ENCODE data around the gene TMEM132D. TPM values are rescaled to one million over a fixed set of nuclear protein-coding genes. Genes with fewer than 3 reads are reported as not detected.

The TMEM132D gene
- total RNA-seq, 1 experiment from 2014 or later, result 7.1 TPM

DNA sequence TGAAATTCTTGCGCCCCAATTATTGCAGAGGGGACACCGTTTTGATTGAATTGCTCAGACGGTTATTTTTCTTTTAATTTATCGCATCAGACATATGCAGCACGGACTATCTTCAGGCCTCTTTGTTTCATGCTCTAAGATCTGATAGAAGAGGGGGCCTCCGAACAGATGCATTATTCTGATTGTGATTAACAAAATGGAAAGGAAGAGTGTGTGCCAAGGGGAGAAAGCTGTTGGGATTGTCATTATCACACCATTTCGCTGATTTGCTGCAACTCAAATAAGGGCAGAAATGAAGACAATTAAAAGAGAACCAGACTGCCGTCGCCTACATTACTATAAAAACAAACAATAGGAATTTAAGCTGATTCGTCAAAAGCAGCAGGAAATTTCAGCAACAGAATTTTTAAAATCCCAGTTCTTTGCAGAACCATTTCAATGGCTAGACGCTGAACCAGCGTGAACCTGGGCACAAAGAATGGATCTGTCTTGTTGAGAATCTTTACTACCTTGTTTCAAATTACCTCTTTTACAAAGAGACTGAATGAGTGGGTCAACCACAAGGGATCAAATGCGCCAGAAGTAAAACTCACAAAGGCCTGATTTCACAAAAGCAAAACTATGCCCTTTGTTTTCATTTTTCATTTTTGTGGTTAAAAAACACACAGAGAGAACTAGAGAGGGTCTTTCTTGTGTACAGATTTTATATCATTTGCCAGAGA lies 30.6 kb downstream of the TMEM132D start:
- DNase-seq (ENCODE audit: low read depth), result peak; percentile 58

DNA sequence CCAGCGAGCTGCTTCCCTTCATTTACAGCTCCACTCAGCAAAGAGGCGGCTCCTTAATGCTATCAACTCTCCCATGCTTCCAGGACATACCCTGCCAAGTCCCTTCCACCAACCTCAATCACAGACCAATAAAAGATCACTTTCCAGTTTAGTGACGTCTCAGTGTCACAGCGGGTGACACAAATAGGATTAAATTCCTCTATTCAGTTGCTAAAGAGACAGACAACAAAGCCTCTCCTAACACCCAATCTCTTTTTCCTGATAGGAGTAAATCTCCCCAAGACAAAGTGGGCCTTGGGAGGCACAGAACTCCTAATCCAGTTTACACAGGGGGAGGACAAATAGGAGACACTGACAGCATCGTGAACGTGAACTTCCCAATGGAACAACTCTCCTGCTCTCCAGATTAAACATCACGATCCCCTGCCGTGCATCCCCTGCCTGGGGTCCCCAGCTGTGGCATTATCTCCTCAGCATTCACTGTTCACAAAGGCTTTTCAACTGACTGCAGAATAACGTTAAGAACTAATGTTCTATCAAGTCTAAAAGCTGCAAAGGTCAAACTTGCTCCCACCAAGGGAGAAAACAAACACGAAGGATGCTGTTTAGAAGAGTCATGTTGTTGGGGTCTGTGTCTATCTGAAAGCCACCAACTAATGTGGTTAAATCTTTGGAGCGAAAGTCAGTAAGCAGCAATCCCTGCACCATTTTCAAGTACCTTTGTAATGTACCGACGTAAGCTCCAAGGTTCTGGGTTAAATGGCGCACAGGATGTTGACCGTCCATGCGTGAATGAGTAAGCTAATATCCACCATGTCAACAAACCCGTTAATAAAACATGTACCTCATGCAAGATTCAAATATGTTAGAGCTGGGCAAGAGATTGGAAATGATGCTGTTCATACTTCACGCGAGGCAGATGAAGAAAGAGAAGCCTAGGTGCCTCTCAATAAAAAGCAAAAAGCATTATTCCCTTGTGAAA lies 31.5 kb downstream of the TMEM132D start:
- no peak for DNase-seq (ENCODE audit: low read depth)

DNA sequence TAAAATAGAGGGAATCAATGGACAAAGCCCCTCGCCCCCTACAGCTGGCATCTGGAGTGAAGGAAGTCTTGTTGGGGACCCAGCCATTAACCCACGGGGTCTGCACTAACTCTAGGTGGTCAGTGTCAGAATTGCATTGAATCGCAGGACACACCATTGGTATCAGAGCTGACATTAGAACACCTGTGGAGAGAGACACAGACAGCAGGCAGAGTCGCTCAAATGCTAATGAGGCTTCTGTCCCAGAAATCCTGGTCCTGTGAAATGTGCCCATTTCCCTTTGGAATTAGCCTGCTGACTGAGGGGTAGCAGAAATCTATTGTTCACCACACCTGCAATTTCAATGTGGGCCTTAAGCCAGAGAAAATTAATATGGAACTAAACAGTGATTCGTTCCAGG lies 33.0 kb downstream of the TMEM132D start:
- DNase-seq (ENCODE audit: low read depth), result no peak

DNA sequence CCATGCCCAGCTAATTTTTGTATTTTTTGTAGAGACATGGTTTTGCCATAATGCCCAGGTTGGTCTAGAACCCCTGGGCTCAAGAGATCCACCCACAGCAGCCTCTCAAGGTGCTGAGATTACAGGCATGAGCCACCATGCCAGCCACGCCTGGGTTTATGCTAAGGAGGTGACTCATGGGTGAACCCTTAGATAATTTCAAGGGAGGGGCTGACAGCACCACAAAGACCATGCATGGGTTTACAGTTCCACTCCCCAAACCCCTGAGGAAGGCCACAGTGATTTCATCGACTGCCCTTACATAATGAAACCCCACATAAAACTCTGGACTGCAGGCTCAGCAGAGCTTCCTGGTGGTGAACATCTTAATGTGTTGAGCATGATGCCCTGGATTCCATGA lies 33.7 kb downstream of the TMEM132D start:
- peak; percentile 77 for DNase-seq (ENCODE audit: low read depth)

DNA sequence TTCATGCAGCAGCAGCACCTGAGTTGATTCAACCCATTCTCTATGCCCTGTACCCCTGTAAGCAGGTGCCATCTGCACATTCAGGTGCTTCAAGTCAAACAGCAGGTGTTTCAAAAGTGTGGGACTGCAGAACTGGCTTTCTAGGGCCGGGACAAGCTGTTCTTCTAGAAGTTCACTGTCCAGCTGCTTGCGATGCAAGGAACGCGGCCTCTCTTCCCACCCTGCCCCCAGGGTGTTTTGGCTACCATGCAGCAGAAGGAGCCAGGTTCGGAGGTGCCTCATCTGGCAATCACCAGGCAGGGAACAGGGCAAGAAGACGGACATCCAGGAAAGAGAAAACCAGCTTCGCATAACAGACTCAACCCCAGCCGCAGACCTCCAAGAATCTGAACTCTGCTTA lies 35.2 kb downstream of the TMEM132D start:
- DNase-seq (ENCODE audit: low read depth), result no peak

DNA sequence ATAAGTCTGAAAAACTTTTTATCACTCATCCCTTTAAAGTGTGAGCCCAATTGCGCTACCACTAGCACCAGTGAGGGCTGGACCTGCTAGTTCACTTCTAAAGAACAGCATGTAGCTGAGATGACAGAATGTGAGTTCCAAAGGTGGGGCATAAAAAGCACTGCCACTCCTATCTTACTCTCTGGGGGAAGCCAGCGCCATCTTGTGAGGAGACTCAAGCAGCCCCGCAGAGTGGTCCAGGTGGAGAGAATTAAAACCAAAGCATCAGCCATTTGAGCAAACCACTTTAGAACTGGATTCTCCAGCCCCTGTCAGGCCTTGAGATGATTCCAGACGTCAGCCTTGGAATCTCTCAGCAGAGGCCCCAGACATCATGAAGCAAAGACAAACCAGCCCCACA lies 39.9 kb downstream of the TMEM132D start:
- no peak for DNase-seq (ENCODE audit: low read depth)

DNA sequence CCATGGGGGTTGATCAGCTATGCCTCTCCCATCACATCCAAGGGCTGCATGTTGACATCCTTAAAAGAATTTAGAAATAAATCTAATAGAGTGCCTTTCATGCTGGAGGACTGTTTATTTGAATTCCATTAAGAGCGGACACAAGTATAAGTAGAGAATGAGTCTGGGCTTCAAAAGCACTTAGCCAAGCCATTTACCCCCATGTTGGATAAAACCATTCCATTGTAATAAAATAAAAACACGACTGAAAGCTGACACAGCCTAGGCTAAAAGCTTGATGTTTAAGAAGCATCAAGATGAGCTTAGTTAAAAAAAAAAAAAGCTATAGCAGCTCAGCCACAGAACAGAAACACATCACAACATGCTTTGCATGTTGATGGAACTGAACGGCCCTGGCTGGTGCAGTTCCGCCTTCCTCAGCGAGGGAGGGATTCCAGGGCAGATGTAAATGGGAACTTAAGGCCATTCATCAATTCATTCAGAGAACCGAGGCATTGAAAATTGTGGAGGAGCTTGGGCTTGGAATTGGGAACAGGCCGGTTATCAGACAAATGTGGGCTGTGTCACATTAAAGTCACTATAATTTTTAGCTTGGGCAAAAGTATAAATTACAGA lies 41.2 kb downstream of the TMEM132D start:
- DNase-seq (ENCODE audit: low read depth), result no peak

DNA sequence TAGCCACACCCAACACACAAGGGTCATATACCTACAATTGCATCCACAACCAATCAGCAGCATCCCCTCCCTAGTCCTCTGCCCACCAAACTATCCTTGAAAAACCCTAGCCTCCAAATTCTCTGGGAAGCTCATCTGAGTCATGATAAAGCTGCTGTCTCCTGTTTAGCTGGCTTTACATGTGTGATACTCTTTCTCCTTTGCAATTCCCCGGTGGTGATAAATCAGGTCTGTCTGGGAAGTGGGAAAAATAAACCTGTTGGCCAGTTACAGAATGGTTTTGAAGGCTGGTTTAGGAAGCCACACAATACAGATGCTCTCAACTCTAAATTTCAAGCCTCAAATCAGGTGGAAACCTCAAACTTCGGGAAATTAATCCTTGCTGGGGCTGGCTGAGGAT lies 41.9 kb downstream of the TMEM132D start:
- no peak for DNase-seq (ENCODE audit: low read depth)

DNA sequence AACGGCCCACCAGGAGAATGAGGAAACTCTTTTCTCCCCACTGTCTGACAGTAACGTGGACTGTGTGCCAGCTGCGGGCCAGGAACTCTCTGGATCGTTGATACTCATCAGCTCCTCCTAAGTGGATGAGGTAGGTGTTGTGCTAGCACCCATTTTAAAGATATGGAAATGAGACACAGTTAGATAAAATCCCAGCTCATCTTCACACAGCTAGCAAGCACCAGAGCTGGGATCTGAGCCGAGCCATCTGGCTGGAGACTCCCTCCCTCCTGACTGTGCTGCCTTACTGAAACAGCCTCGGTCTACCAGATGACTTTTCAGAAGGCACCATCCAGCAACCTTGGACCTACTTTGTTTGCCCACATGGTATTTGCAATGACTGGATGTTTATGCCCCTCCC lies 49.2 kb downstream of the TMEM132D start:
- peak; percentile 50 for DNase-seq (ENCODE audit: low read depth)

DNA sequence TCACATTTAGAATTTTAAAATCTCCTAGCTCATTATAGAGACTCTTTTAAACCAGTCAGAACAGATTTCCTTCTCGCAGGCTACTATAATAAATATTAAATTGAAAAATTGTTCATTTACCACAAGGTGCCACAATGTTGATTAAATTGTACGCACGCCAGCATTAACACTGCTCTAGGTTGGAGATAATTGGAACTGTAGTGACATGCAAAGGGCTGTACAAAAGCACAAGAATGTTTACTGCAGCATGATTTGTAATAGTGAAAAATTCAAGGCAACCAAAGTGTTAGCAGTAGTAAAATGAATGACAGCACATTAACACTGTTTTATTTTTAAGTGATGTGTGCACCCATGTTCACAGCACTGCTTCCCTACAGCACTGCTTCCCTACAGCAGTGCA lies 52.5 kb downstream of the TMEM132D start:
- DNase-seq (ENCODE audit: low read depth), result no peak

DNA sequence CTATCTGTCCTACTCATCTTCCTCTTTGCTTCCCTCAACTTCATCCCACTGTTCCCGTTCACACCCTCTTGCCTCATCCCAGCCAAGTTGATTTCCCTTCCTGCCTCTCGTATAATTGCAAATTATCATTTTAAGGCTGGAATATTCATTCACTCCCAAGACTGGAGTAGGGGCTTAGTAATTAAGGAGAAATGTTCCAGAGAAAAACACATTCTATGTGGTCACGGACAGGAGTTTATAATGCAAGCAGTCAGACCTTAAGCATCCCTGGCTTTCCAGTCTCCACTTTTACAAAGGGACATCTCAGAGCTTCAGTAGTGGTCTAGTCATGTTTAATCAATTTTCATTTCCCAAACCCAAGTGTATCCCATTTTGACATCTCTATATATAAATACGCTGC lies 54.9 kb downstream of the TMEM132D start:
- no peak for DNase-seq (ENCODE audit: low read depth)

DNA sequence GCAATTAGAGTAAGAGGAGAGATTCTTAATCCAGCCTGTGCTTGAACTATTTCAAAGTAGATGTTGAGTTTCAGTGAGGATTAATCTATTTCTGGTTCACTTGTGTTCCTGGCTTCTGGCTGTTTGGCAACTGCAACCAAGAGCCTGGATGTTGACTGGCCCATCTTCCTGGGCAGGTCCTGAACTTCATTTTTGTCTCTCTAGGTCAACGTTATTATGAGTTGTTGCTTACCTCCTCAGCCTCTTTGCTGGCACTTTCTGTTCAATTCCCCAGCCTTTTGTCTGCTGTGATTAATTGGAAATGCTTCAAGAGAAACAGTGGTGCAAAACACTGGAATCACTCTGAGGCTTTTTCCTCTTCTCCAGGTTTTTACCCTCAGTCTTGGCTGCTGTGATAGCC lies 56.8 kb downstream of the TMEM132D start:
- DNase-seq (ENCODE audit: low read depth), result no peak

DNA sequence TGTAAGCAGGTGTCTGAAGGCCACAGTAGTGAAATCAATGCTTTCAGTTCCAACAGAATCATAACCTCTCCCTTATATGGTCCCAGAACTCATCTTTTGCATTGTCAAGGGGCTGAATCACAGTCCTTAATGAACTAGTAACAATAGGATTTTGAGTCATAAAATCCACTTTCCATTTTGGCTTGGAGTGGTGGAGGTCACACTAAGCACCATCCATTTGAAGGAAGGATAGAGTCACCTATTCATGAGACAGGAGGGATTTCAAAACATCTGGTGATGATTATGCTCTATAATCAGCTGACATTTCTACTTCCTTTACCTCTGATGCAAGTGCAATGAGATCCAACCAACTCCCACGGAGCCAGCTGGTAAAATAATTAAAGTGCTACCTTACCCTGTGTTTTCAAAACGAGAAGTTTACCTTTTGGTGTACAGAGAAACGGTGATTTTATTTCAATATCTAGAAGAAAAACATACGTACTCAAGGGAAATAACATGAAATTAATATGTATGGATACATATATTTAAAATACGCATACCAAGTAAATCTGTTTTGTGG lies 59.1 kb downstream of the TMEM132D start:
- peak; percentile 89 for DNase-seq (ENCODE audit: low read depth)

DNA sequence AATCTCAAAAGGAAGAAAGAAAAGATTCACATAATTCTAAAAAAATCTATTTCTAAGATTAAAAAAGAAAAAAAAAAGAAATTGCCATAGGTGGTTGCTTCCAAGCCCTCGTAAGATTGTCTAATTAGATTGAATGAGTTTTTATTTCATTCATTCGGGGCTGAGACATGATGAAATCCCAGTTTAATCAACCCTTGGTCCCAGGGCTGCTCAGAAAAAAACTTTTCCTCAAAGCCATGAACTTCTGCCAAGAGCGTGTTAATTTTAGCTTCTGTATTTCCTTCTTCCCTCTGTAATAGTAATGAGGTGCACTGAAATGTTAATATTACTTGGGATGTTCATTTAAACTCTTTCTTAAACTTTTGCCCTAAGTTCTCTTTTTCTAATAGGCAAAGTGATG lies 62.6 kb downstream of the TMEM132D start:
- DNase-seq (ENCODE audit: low read depth), result no peak

DNA sequence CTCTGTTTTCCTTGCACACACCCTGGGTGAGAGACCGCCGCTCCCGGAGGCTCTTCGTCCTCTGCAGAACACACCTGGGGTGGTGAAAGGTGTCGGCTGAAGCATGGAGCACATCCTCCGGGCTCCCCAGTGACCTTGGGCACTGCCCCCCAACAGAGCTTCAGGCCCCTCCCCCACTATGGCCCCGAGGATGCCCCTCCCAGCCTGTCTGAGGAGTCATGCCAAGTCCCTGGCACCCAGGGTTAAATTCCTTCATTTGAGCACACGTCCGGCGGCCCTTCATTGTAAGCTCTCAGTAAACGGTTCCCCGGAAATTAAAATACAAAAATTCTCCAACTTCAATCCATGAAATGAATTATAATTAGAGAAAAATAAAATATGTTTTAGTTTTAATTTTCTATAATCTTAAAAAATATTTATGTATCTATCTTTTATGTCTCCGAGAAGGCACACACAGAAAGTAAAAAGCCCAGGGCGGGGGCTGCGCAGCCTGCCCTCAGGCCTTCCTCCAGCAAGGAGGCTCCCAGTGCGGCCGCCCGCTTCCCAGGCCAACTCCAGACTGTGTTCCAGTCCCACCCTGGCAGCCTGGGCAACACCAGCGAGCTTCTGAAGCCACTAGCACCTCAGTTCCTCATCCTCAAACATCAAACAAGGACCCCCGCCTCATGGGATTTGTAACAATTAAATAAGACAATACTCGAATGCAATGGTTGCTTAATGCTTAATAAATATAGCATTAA lies 63.5 kb downstream of the TMEM132D start:
- peak; percentile 63 for DNase-seq (ENCODE audit: low read depth)

DNA sequence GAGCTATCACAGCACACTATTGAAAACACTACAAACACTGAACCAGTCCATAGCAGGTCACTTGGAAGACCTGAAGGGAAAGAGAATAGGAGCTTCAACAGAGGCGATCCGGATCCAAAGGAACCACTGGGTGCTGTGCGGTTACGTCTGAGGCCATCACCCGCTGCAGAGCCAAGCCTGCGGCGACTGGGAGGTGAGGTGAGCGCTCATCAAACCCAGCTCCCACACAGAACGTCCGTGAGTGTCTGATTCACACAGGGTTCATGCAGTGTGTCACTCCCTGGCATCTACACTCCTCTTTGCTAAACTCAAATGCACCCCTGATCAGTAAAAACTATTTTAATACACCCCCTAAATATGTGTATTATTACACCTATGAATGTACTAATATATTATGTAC lies 64.1 kb downstream of the TMEM132D start:
- peak; percentile 91 for DNase-seq (ENCODE audit: low read depth)

DNA sequence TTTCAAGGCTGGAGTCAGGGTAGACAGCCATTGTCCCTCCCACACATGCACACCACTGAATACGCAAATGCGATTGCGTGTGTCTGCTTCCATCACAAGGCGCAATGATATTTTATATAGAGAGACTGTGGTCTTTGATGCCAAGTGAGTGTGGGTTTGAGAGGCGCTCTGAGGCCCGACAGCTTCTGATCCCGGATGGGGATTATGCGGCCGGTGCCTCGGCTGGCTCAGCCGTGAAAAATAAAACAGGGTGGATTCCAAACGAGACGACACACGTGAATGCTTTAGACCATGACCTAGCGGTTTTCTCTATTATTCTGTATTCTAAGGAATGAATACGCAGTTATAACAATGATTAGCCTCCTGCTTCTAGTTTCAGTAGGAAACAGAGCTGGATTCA lies 72.5 kb downstream of the TMEM132D start:
- DNase-seq (ENCODE audit: low read depth), result no peak

DNA sequence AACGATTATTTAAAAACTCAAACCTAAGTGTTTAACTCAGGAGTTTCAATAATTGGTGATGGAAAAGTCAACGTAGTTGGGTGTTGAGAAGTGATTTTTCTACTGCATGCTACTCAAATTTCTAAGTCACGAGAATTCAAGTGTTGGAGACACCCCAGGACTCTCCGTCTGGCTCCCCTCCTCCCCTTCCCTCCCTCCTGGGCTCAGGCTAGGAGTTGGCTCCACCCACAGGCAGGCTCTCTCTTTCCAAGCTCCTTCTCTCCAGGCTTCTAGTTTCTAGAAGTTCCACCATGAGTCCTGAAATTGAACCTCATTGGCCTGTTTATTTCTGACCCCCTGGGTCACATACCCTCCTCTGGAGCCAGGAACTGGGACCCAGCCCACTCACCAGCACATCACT lies 73.0 kb downstream of the TMEM132D start:
- peak; percentile 56 for DNase-seq (ENCODE audit: low read depth)

DNA sequence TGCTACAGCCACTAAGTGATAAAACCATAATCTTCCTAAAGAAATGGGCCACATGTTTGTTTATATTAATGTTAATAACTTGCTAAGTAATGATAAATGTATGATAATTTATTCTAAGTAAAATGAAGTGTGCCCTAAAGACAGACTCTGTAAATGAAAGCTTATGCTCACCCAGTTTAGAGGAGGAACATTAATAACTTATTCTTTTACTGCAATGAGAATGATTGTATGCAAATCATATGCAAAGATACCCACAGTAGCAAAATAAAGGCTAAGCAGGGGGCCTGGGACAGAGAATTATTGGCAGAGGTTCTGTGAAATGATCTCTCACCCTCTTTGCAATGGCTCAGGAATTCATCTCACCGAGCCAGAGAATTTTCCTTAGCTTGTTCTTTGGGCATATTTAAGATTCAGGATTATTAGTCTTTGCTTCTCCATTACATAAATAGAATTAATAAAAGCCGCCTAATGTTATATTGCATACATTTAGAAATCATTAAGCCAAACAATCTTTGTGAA lies 75.9 kb downstream of the TMEM132D start:
- no peak for DNase-seq (ENCODE audit: low read depth)

DNA sequence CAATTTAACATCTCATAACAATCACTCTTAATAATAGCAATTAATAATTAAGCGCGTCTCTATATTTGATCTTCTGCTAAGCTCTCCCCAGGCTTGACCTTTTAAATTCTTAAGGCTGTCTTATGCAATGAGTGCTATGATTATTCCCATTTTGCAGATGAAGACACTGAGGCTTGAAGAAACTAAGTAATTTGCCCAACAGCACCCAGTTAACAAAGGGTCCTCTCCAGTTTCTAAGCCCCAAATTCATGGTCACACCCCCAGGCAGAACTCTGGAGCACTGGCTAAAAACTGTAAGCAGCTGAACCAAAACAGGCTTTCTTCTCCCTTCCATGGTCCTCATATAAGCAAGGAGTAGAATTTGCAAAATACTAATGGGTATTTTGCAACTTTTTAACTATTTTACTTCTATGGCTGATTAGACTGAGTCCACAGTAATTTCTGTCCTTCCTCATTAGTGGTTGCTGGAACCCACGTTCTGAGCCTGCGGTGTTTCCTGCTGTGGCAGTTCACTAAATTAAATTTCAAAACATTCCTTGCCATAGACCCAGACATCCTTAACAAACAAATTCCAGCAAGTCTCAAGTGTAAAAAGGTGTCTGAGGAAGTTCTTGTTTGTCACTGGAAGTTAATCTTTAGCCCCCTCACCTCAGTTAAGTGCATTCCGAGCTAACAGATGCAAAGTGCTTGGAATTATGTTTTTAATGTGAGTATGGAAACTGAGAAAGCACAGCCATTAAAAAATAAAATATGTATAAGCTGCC lies 76.5 kb downstream of the TMEM132D start:
- no peak for DNase-seq (ENCODE audit: low read depth)

DNA sequence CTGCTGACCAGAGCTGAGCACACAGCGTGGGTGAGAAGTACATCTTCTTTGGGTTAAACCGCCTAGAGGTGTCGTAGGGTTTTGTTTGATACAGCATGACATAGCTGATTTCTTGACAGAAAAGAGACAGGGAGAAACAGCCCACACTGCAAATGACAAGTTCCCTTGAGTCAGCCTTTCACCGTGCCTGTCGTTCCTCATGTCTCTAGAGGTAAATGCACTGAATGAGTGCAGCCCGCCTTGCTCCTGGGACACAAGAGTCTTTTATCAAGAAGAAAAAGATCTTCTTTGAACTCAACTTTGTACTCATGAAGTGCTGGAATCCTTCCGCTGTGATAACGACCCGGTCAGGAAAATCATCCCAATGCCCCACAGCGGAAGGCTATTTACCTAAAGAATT lies 77.6 kb downstream of the TMEM132D start:
- no peak for DNase-seq (ENCODE audit: low read depth)

Data from Daoy (cell line).